IPS-18a (cell line): ENCODE data around the gene SNAP23.

Experiments
- H3K27ac ChIP-seq: one replicate; pipeline ENCODE4 v1.5.1; 2013; ENCODE audit warnings: low read length
- H3K27me3 ChIP-seq: one replicate; pipeline ENCODE4 v1.6.1; 2013; ENCODE audit warnings: mild to moderate bottlenecking, low read length; ENCODE audit not compliant: control insufficient read depth, insufficient read depth
- H3K36me3 ChIP-seq: one replicate; pipeline ENCODE4 v1.6.1; 2013; ENCODE audit warnings: low read depth, low read length; ENCODE audit not compliant: control insufficient read depth
- H3K4me1 ChIP-seq: one replicate; pipeline ENCODE4 v1.6.1; 2013; ENCODE audit warnings: low read depth, low read length; ENCODE audit not compliant: control insufficient read depth
- H3K4me3 ChIP-seq: one replicate; pipeline ENCODE4 v1.5.1; 2013; ENCODE audit warnings: low read length
- H3K9ac ChIP-seq: one replicate; pipeline ENCODE4 v1.6.1; 2013; ENCODE audit warnings: mild to moderate bottlenecking, low read length, moderate library complexity
- H3K9me3 ChIP-seq: one replicate; pipeline ENCODE4 v1.6.1; 2013; ENCODE audit warnings: low read depth, low read length; ENCODE audit not compliant: control insufficient read depth

SNAP23 gene

GRCh38 chr15:42499858-42500609 is 4.6 kb downstream of the SNAP23 start:
- Histone ChIP-seq H3K9ac (no peak overlapping the region), H3K4me3 (no peak overlapping the region), H3K9me3 (no peaks in the 10 kb centered on the region), H3K36me3 (no peaks in the 10 kb centered on the region), H3K4me1 (peaks cover 6% of the 10 kb centered on the region), H3K27ac (no peak overlapping the region), H3K27me3 (no peaks in the 10 kb centered on the region)

GRCh38 chr15:42502477-42502876 is 7.0 kb downstream of the SNAP23 start:
- H3K27me3 ChIP-seq: no peaks in the 10 kb centered on the region
- peaks cover 6% of the 10 kb centered on the region for H3K4me1 ChIP-seq
- no peak overlapping the region for H3K27ac ChIP-seq
- H3K36me3 ChIP-seq: no peaks in the 10 kb centered on the region
- no peaks in the 10 kb centered on the region for H3K9me3 ChIP-seq
- no peak overlapping the region for H3K9ac ChIP-seq
- H3K4me3 ChIP-seq: no peak overlapping the region

GRCh38 chr15:42503825-42504224 is 8.4 kb downstream of the SNAP23 start:
- Histone ChIP-seq H3K27me3 (no peaks in the 10 kb centered on the region), H3K9ac (no peak overlapping the region), H3K4me1 (peaks cover 6% of the 10 kb centered on the region), H3K4me3 (no peak overlapping the region), H3K27ac (no peak overlapping the region), H3K36me3 (no peaks in the 10 kb centered on the region), H3K9me3 (no peaks in the 10 kb centered on the region)

DNA sequence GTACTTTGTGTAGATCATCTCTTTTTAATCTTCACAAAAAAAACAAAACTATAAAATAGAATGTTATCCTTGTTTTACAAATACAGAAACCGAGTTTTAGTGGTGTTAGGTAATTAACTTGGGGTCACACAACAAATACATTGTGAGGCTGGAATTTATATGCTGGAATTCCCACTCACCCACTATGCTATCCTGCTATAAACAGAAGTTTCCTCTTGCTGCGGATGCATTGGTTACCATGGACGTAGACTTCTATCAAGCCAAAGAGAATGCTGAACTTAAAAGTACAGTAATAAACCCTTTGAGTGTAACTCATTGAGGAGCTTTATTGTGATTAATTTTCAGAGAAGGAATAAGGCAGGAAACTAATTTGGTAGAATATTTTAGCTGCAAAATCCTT is 9.2 kb downstream of the SNAP23 start:
- no peak overlapping the region for H3K4me3 ChIP-seq
- H3K9me3 ChIP-seq: no peaks in the 10 kb centered on the region
- H3K4me1 ChIP-seq: peaks cover 6% of the 10 kb centered on the region
- H3K27ac ChIP-seq: no peak overlapping the region
- no peaks in the 10 kb centered on the region for H3K36me3 ChIP-seq
- H3K27me3 ChIP-seq: no peaks in the 10 kb centered on the region
- H3K9ac ChIP-seq: no peak overlapping the region

GRCh38 chr15:42507514-42507913 is 12.1 kb downstream of the SNAP23 start:
- no peak overlapping the region for H3K4me3 ChIP-seq
- no peak overlapping the region for H3K27ac ChIP-seq
- no peaks in the 10 kb centered on the region for H3K36me3 ChIP-seq
- no peak overlapping the region for H3K9ac ChIP-seq
- no peaks in the 10 kb centered on the region for H3K9me3 ChIP-seq
- no peaks in the 10 kb centered on the region for H3K27me3 ChIP-seq
- H3K4me1 ChIP-seq: no peaks in the 10 kb centered on the region

DNA sequence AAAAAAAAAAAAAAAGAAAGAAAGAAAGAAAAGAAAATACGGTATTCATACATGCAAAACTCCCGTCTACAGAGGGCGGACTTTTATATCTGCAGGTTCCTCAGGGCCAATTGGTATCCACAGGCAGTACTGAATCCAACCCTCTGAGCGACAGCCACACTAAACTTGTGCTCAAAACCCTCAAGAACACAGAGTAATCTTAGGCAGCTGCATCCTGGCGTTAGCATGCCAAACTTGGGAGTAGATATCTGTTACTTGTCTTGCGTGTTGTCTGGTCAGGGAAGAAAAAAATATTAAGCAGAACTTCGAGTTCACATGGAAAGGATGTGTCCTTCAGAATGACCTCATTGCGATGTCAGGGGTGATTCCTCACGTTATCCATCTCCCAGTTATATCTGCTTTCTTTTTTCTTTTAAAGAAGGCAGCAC is 12.8 kb downstream of the SNAP23 start:
- Histone ChIP-seq H3K36me3 (peaks cover 7% of the 10 kb centered on the region), H3K9me3 (no peaks in the 10 kb centered on the region), H3K4me3 (no peak overlapping the region), H3K4me1 (no peaks in the 10 kb centered on the region), H3K9ac (no peak overlapping the region), H3K27me3 (no peaks in the 10 kb centered on the region), H3K27ac (no peak overlapping the region)

DNA sequence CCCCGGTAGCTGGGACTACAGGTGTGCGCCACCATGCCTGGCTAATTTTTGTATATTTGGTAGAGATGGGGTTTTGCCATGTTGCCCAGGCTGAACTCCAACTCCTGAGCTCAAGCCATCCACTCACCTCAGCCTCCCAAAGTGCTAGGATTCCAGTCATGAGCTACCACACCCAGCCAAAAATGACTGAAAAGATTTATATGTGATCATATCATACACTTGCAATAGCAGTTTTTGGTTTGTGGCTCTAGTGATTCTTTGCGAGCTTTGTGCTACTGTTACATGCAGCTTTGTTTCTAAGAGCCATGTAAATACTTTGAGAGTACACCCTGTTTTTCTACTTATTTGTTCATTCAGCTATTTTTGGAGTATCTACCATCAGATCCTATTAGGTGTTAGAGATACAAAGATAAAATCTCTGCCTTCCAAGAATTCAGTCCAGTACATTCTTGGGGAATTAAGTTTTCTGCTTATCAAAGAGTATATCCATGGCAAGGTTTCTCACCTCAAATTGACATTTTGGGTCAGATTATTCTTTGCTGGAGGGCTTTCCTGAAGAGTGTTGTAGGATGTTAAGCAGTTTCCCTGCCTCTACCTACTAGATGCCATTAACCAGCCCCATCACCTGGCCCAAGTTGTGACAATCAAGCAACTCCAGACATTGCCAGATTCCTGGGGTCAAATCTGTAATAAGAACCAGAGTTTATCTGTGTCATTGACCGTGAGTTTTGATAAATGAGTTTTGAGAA is 15.0 kb downstream of the SNAP23 start:
- Histone ChIP-seq H3K9ac (no peak overlapping the region), H3K36me3 (peaks cover 16% of the 10 kb centered on the region), H3K27me3 (no peaks in the 10 kb centered on the region), H3K27ac (no peak overlapping the region), H3K4me1 (no peaks in the 10 kb centered on the region), H3K9me3 (no peaks in the 10 kb centered on the region), H3K4me3 (no peak overlapping the region)

- no peaks in the 10 kb centered on the region for H3K27me3 ChIP-seq
- H3K27ac ChIP-seq: no peak overlapping the region
- no peaks in the 10 kb centered on the region for H3K9me3 ChIP-seq
- H3K4me3 ChIP-seq: no peak overlapping the region
- H3K4me1 ChIP-seq: no peaks in the 10 kb centered on the region
- H3K9ac ChIP-seq: no peak overlapping the region
- H3K36me3 ChIP-seq: peaks cover 16% of the 10 kb centered on the region
These were observed 15.6 kb downstream of the SNAP23 start for GRCh38 chr15:42511007-42511391.

DNA sequence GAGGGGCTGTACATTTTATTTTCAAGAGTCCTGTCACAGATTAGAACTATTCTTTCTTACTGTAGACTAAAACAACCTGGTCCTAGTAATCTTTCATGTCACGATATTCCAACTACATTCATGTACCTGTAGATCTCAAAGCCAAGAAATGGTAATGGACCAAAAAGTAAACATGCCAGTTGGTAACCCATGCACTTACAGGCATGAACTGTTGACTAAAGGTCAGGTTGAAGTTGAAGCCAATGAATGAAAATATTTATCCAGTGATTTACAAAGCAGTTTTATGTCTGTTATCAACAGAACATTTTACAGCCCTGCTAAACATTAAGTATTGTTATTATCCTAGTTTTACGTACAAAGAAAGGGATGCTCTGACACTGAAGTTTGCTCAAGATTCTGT is 27.9 kb downstream of the SNAP23 start:
- Histone ChIP-seq H3K27me3 (no peaks in the 10 kb centered on the region), H3K36me3 (peaks cover 10% of the 10 kb centered on the region), H3K27ac (no peak overlapping the region), H3K9me3 (no peaks in the 10 kb centered on the region), H3K9ac (no peak overlapping the region), H3K4me1 (no peaks in the 10 kb centered on the region), H3K4me3 (no peak overlapping the region)

GRCh38 chr15:42528970-42529369 is 33.5 kb downstream of the SNAP23 start:
- Histone ChIP-seq H3K4me3 (no peak overlapping the region), H3K4me1 (no peaks in the 10 kb centered on the region), H3K9me3 (no peaks in the 10 kb centered on the region), H3K36me3 (peaks cover 25% of the 10 kb centered on the region), H3K9ac (no peak overlapping the region), H3K27ac (no peak overlapping the region), H3K27me3 (no peaks in the 10 kb centered on the region)

DNA sequence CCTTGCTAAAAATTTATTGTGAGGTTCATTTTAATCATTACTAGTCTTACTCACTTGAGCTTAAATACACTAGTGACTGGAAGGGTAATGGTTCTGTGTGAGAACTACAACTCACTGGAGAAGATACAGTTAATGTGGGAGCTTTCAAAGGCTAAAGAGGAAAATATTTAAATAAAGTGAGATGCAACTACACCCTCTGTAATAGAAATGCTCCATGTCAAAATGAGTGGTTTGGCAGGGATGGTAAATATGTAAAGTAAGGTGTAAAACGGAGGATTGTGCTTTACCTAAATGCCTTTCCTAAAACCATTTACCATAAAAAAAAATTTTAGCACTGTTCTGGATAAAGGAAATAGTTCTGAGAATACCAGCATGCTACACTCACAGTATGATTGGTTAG is 37.8 kb downstream of the SNAP23 start:
- no peaks in the 10 kb centered on the region for H3K4me1 ChIP-seq
- no peaks in the 10 kb centered on the region for H3K9me3 ChIP-seq
- H3K27ac ChIP-seq: no peak overlapping the region
- H3K9ac ChIP-seq: no peak overlapping the region
- H3K27me3 ChIP-seq: no peaks in the 10 kb centered on the region
- no peak overlapping the region for H3K4me3 ChIP-seq
- H3K36me3 ChIP-seq: peaks cover 25% of the 10 kb centered on the region
